HG03520 (cell line): ENCODE results near the gene CAMK1D.
A peak's percentile ranks its signal among the peaks of the same experiment; 100 is the strongest.
"Not testable (repeated sequence)": the region's sequence is repeated elsewhere in the genome, so short reads cannot be mapped to it uniquely, and the experiment has no call there.

Source experiments
- ATAC-seq: cut with Tn5 transposase; IDR thresholded peaks from one replicate; pipeline ENCODE4 v1.9.1; 2021; ENCODE audit warnings: mild to moderate bottlenecking, moderate library complexity; ENCODE audit not compliant: unreplicated experiment

The CAMK1D gene

GRCh38 chr10:12543589-12543988 lies 194.2 kb downstream of the CAMK1D start:
- no peak for ATAC-seq

- ATAC-seq = not testable (repeated sequence)
Measured at GRCh38 chr10:12546160-12546802, 196.9 kb downstream of the CAMK1D start.

- no peak for ATAC-seq
Measured at GRCh38 chr10:12547301-12547771, 198.0 kb downstream of the CAMK1D start.

GRCh38 chr10:12549297-12549696 lies 199.9 kb downstream of the CAMK1D start:
- no peak for ATAC-seq

GRCh38 chr10:12550994-12551393 lies 201.6 kb downstream of the CAMK1D start:
- no peak for ATAC-seq

GRCh38 chr10:12556039-12556438 lies 206.7 kb downstream of the CAMK1D start:
- no peak for ATAC-seq

GRCh38 chr10:12559578-12560178 lies 210.3 kb downstream of the CAMK1D start:
- ATAC-seq = no peak

GRCh38 chr10:12561307-12561706 lies 212.0 kb downstream of the CAMK1D start:
- no peak for ATAC-seq

GRCh38 chr10:12561720-12562119 lies 212.4 kb downstream of the CAMK1D start:
- no peak for ATAC-seq

GRCh38 chr10:12563489-12563888 lies 214.1 kb downstream of the CAMK1D start:
- ATAC-seq = no peak

GRCh38 chr10:12564173-12564572 lies 214.8 kb downstream of the CAMK1D start:
- no peak for ATAC-seq

- no peak for ATAC-seq
Measured at GRCh38 chr10:12566161-12567115, 217.1 kb downstream of the CAMK1D start.

- ATAC-seq = no peak
Measured at GRCh38 chr10:12568391-12569009, 219.2 kb downstream of the CAMK1D start.

GRCh38 chr10:12572281-12572680 lies 222.9 kb downstream of the CAMK1D start:
- no peak for ATAC-seq

- no peak for ATAC-seq
Measured at GRCh38 chr10:12577610-12578009, 228.3 kb downstream of the CAMK1D start.

GRCh38 chr10:12579954-12580858 lies 230.9 kb downstream of the CAMK1D start:
- peak; percentile 67 for ATAC-seq

GRCh38 chr10:12583891-12584595 lies 234.7 kb downstream of the CAMK1D start:
- ATAC-seq = no peak

- ATAC-seq = no peak
Measured at GRCh38 chr10:12586741-12587140, 237.4 kb downstream of the CAMK1D start.

- ATAC-seq = no peak
Measured at GRCh38 chr10:12587451-12587888, 238.1 kb downstream of the CAMK1D start.
